IPS-18c (cell line): ENCODE data around the gene SPG7.
A peak's percentile ranks its signal among the peaks of the same experiment; 100 is the strongest.
"Not testable (repeated sequence)": the region's sequence is repeated elsewhere in the genome, so short reads cannot be mapped to it uniquely, and the experiment has no call there.

Source experiments
- H3K4me3 ChIP-seq: 2 replicates; pipeline ENCODE4 v1.7.0; 2013; ENCODE audit warnings: low read depth, mild to moderate bottlenecking, low read length, moderate library complexity; ENCODE audit not compliant: insufficient read depth
- H3K9me3 ChIP-seq: one replicate; pipeline ENCODE4 v1.6.1; 2013; ENCODE audit warnings: mild to moderate bottlenecking, low read length, moderate library complexity; ENCODE audit not compliant: control insufficient read depth, insufficient read depth

Gene SPG7

DNA sequence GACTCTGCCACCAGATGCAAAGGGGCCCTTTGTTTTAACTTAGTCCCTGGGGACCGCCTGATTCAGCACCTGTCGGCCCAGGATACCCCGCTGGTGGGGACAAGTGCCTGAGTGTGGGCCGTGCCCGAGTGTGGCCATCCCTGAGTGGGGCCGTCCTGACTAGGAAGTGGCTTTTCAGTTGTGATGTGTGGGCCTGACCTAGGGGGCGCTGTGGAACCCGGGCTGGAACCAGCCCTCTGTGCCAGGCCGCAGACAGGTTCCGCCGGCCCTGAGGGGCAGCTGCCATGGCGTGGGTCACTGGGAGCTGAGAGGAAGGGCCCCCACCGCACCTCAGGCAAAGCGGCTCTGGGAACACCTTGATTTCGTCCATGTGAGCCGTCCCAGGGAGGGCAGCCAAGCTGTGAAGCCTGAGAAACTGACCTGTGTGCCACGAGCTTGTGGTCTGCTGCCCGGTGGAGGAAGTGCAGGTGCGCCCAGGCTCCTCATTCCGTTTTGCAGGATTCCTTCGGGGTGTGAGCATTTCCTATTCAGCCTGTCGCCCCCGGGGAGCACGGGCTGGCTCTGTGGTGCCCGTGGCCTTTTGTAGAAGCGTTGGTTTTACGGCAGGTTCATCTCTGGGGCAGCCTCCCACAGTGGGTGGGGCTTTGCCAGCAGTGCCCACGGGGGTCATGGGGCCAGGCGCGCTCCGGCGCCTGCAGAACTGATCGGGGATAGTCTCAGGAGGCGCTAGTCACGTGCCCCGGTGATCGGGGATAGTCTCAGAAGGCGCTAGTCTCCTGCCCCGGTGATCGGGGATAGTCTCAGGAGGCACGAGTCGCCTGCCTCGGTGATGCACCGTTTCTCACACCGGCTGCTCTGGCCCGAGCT, 57.5 kb downstream of the SPG7 start:
- Histone ChIP-seq H3K4me3 (peak overlapping the region; percentile 44; the same call in 1 of the 2 replicates), H3K9me3 (peaks cover 2% of the 10 kb centered on the region)

DNA sequence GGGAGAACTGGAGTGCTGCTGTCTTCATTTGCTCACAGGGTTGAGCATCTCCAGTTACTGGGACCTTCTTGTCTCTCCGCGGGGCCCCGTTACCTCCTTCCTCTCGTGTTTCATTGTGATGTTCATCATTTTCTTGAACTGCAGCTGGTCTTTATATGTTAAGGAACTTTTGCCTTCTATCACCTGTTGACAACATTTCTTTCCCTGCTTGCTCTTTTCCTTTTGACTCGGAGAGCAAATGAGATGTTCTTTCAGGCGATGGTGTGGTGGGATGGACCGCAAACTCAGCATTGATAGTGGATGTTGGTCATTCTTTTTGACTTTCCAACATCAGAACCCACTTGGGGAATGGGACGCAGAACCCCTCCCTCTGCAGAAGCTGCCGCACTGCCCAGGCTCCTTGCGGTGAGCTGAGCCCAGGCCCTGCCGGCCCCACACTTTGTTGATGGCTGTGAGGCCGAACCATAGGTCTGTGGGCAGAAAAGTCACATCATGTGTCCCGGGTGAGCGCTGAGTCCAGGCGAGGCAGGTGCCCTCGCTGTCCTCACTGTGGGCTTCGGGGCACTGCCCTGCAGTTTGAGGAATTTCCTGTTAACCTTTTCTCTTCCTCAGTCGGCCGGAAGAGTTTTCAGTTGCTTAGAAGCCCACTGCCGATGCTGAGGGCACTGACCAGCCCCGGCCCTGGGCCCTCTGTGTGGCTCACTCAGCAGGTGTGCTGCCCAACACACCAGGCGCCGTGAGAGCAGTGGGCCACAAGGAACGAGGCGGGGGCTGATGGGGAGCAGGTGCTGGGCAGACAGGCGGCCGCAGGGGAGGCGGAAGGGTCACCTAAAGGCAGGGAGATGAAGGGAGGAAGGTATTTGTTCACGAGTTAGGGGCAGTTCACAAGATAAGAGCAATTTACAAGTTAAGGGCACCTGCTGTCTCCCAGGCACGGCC, 59.7 kb downstream of the SPG7 start:
- Histone ChIP-seq H3K9me3 (no peaks in the 10 kb centered on the region), H3K4me3 (no peak overlapping the region)

DNA sequence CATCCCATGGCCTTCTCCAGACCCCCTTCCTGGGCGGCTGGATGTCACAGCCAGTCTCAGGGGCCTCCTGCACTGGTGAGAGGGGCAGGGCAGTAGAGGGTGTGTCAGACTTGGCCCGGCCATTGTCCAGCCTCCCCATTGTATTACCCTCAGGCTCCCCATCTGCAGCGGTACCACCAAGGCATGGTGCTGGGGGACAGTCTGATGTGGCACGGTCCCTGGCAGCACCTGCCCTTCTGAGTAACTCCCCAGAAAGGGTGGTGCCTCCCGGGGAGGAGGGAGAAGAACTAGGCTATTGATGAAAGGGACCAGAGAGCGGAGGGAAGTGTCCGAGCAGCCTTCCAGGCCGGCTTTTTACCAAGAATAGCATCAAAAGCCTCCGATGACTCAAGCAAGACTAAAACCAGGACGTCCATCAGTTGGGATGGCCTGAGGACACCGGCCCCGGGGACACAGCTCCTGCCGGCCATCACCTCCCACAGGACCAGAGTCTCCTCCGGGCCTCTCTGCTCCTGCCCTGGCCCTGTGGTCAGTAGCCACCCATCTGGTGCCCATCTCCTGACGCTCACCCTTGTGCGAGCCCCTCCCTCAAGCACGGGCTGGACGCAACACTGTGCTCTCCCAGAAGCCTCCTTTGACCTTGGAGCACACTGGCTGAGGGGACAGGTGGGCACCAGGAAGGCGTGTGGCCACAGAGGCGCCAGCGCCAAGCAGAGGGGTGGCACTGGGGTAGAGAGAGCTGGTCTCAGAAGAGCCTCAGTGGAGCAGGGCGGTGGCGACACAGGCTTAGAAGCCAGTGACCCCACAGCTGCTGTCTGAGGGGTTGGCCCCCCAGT, 61.5 kb downstream of the SPG7 start:
- Histone ChIP-seq H3K9me3 (no peaks in the 10 kb centered on the region), H3K4me3 (no peak overlapping the region)

DNA sequence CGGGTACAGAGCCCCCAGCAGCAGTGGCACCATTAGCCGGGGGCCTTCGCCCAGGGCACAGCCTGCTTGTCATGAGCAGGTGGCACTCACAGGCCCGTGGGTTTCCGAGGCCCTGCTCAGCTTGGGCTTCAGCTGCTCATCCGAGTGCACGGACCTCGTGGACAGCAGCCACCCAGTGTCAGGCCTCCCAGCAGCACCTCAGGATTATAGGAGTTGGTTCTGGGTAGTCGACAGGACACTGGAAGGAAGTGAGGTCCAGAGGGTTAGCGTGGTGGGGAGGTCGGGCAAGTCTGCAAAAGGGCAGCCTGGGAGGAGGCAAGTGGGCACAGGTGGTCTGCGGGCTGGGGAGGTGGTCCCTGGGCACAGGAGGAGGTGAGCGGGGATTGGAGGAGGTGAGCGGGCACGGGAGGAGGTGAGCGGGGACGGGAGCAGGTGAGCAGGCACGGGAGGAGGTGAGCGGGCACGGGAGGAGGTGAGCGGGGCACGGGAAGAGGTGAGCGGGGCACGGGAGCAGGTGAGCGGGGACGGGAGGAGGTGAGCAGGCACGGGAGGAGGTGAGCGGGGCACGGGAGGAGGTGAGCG, 62.2 kb downstream of the SPG7 start:
- no peaks in the 10 kb centered on the region for H3K9me3 ChIP-seq
- H3K4me3 ChIP-seq: no peak overlapping the region

DNA sequence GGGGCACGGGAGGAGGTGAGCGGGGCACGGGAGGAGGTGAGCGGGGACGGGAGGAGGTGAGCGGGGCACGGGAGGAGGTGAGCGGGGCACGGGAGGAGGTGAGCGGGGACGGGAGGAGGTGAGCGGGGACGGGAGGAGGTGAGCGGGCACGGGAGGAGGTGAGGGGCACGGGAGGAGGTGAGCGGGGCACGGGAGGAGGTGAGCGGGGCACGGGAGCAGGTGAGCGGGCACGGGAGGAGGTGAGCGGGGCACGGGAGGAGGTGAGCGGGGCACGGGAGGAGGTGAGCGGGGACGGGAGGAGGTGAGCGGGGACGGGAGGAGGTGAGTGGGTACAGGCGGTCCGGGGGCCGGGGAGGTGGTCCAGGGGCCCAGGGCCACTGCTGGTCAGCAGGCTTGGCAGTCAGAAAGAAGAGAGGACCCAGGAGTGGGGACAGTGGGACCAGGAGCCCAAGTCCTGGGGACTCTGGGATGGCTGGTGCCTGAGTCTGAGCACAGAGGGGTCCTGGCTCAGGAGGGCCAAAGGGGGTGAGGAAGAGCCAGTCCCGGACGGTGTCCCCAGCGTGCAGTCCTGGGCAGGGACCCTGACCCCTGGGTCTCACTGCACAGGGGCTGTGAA, 62.9 kb downstream of the SPG7 start:
- not testable (repeated sequence) for H3K9me3 ChIP-seq, H3K4me3 ChIP-seq

DNA sequence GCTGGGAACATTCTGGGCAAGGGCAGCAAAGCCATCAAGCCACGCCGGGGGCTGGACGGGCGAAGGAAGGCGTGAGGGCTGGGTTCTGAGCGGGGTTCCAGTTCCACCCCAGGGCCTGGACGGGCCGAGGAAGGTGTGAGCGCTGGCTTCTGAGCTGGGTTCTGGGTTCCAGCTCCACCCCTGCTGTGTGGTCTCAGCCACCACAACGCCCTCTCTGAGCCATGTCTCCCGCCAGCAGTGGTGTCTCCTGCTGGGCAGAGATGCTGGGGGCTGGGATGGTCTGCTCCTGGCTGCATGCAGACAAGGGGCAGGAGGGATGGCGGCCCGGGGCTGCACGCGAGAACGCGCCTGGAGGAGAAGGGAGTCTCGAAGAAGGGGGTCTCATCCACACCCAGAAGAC, 63.4 kb downstream of the SPG7 start:
- H3K9me3 ChIP-seq: no peaks in the 10 kb centered on the region
- no peak overlapping the region for H3K4me3 ChIP-seq

- no peaks in the 10 kb centered on the region for H3K9me3 ChIP-seq
- no peak overlapping the region for H3K4me3 ChIP-seq
Measured at GRCh38 chr16:89572073-89572484, 63.9 kb downstream of the SPG7 start.

DNA sequence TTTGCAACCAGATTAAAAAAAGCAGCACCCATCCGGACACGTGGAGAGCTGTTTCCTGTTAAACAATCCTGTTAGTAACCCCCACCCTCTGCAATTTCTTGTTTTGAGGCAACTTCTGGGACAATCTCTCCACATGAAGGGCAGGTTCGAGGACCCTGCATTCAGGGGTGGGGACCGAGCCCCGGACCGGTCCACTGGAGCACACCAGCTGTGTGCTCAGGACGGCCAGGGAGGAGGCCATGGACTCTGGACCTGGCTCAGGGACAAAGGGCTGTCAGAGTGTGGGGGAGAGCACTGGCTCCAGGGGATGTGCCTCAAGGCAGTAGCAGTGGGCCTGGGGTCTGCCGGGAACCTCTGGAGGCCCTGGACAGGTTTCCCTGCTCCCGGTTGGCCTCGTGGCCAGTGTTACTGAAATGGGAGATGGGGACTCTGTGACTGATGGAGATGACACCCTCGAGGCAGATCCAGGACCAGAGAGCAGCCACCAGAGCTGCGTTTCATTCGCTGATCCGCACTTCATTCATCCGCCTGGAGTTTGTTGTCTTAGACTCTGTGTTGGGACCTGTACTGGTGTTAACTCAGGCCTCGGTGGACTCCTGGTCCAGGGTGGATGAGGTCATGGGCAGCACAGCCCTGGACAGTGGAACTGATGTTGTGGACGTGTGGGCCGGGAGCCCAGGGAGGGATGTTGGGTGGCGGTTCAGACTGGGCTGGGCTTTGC, 64.4 kb downstream of the SPG7 start:
- Histone ChIP-seq H3K4me3 (no peak overlapping the region), H3K9me3 (no peaks in the 10 kb centered on the region)

DNA sequence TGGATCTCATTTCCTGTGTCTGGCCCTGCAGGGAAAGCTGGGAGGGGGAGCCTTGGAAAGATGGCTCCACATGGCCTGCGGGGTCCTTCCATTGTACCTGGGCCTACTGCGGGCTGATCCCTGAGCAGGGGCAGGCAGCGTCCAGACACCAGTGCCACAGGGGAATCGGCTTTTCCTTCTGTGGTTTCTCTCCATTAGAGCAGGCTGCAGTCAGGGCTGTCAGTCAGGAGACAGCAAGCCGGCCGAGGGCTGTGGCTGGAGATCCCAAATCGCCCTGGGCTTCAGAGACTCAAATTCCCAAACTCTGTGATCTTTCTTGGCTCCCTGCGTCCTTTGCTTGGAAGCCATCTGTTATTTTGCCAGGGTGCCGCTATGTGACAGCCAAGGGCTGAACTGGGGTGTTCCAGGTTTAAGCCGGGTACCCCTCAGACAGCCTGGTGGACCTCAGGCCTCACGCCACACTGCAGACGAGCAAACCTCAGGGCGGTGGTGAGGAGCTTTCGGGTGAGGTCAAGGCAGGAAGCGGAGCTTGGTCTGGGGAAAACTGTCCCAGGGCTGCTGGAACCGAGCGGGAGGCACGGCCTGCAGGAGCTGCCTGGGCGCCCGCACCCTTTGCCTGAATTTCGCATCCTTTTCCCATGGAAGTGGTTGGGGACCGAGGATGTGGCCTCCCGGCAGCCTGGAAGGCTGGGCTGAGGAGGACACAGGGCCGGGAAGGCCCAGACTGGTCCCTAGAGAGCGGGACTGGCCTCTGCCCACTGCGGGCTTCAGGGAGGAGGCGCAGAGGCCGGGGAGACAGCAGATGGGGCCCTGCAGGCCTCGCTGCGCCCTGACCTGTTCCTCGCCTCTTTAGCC, 65.8 kb downstream of the SPG7 start:
- Histone ChIP-seq H3K9me3 (no peaks in the 10 kb centered on the region), H3K4me3 (peak overlapping the region; percentile 72)

DNA sequence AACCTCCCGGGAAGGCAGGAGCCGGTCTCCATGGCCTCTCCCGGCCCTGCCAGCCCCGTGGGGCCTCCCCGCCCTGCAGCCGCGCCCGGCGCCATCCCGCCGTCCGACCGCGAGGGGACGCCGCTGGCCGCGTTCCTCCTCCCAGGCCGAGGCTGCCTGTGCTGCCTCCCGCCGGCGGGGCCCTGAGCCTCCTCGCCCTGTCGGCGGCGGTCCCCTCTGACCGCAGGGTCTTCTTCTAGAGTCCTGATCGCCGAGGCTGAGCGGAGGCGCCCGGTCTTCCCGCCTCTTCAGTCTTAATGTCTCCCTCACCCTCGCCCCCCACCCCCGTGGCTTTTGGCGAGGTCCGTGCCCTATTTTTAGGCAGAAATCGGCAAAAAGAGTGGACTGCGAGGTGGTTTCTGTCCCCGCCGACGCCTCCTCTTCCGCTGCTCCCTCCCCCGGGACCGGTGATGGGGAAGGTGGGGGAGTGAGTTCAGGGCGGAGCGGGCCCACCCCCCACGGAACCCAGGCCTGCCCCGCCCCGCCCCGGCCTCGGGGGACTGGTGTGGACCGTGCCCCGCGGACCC, 66.6 kb downstream of the SPG7 start:
- Histone ChIP-seq H3K4me3 (peak overlapping the region; percentile 72), H3K9me3 (no peaks in the 10 kb centered on the region)

DNA sequence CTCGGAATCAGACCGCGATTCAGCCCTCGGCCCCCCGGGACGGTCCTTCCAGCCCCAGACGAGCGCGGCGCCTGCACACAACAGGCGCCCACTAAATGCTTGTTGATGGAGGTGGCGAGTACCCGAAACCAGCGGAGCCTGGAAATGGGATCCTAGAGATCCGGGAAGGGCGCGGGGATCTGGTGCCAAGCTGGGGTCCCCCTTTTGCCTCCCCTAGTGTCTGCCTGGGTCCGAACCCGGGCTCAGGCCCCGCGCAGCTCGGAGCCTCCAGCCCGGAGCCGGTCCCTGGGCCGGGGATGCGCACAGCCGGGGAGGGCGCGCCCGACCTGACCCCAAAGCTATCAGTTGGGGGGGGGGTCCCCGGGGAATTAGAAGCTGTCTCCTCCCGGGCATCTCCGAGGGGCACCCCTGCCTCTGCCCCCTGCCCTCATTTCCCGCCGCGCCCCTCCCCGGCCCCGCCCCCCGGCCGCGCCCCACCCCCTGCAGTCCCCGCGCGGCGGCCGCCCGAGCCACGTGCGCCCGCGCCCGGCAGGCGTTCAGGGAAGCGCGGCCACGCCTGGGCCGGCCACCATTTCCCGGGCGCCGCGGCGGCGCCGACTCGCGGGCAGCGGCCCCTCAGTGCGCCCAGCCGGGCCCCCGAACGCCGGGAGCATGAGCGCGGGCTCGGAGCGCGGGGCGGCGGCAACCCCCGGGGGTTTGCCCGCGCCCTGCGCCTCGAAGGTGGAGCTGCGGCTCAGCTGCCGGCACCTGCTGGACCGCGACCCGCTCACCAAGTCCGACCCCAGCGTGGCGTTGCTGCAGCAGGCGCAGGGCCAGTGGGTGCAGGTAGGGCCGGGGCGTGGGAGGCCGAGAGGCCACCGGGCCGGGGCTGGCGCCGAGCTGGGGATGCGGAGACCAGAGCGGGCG, 67.3 kb downstream of the SPG7 start, which contains the start of gene CPNE7:
TSS of gene CPNE7 (plus strand) at position 512 of the 906 bp plus-strand sequence. CDS start at position 652, 140 bp downstream.
- Histone ChIP-seq H3K9me3 (no peaks in the 10 kb centered on the region), H3K4me3 (peak within 1 kb of the TSS; percentile 72)

GRCh38 chr16:89576153-89577054, 68.2 kb downstream of the SPG7 start:
- Histone ChIP-seq H3K9me3 (no peaks in the 10 kb centered on the region), H3K4me3 (peak overlapping the region; percentile 60)
